Astrocyte of the spinal cord (primary cell): ENCODE measurements around the gene FBXW11.

Experiments
- DNase-seq: peaks from one replicate; pipeline ENCODE4 v3.0.0; 2011; ENCODE audit warnings: low read depth, low spot score
- H3K4me3 ChIP-seq: 2 replicates; pipeline ENCODE4 v1.5.1; 2011; ENCODE audit warnings: low read depth, mild to moderate bottlenecking, low read length, moderate library complexity
- CTCF ChIP-seq: IDR thresholded peaks from 2 replicates; pipeline ENCODE4 v1.5.1; 2012; ENCODE audit warnings: low read depth, mild to moderate bottlenecking, low read length, inconsistent platforms
- in situ Hi-C: cut with HindIII; loops from 2 replicates; pipeline ENCODE4 v1.10.0; 2017; ENCODE audit warnings: low sequenced_read_pairs

Gene FBXW11

DNA sequence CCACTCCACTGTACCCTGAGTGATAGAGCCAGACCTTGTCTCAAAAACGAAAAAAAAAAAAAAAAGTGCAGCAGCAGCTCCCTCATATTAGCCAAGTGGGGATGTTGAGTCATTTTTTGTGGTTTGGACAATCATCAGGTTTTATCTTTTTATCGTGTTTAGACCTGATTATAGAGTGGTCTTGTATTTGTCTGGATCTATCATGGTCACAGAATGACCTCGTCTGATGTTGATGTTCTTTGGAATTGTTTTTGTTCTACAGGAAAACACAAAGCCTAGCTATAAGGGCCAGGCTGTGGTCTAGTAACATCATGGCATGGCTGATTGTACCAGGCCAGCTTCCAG is 1.6 kb upstream of the FBXW11 start:
- peak; percentile 66 for DNase-seq
- TF ChIP-seq CTCF = no peak
- H3K4me3 ChIP-seq = no peak overlapping the region
- in situ Hi-C loops = no loop called here

DNA sequence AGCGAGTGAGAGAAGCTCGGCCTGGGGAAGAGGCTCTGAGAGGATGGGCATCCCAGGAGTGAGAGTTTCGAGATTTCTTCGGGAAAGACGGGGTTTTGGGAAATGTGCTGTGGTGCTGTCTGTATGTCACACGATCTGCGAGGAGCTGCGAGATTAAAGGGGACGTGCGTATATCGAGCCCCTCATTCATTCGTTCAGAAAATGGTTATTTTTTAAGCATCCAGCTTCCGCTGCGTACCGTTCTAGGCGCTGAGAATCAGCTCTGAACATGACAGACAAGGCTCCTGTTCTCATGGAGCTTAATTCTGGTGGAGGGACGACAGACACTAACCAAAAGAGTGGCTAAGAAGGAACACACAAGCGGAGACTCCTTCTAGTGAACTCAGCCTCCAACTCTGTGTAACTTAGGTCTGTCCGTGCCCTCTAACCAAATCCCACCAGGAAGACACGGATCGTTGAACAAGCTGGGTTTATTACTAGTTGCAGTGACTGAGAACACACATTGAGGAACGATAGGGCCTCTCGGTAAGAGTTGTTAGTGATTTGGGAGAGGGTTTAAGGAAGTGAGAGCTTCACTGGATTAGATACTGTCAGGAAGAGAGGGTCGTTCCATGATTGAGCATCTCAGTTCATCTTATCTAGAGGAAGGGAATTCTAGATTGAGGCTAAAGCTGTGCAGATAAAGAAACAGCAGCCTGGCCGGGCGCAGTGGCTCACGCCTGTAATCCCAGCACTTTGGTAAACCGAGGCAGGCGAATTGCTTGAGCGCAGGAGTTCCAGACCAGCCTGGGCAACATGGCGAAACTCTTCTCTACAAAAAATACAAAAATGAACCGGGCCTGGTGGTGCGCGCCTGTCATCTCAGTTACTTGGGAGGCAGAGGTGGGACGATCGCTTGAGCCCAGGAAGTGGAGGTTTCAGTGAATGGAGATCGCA is 1.0 kb upstream of the FBXW11 start:
- no peak for DNase-seq
- H3K4me3 ChIP-seq = peak overlapping the region; percentile 95
- no peak for TF ChIP-seq CTCF
- in situ Hi-C loops = no loop called here

DNA sequence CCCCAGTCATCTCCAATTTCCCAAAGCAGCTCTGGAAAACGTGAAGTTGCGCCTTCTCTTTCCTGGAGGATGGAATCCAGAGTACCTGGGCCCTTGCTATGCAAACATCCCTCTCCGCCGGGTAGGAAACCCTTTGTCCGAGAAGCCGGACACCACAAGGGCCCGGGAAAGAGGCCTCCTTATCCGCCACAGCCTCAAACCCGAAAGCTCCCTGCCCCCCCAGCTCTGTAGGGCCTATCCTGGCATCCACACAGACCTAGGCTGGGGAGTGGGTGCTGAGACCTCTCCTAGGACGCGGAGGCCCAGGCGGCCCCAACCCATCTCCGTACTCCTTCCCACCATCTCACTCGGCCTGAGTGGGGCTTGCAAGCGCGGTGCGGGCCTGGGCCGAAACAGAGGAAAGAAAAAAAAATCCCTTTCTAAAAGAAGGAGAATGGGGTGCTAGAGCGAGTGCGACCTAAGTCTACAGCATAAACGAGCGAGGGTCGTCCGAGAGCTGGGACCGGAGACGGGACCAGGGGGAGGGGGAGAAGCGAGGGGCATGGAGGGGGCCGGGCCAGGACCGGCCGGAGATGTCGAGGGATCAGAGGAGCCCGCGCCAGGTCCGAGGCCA is 624 bp downstream of the FBXW11 start:
- peak overlapping the region; percentile 95 for H3K4me3 ChIP-seq
- no peak for TF ChIP-seq CTCF
- in situ Hi-C loops = no loop called here
- DNase-seq = peak; percentile 24

DNA sequence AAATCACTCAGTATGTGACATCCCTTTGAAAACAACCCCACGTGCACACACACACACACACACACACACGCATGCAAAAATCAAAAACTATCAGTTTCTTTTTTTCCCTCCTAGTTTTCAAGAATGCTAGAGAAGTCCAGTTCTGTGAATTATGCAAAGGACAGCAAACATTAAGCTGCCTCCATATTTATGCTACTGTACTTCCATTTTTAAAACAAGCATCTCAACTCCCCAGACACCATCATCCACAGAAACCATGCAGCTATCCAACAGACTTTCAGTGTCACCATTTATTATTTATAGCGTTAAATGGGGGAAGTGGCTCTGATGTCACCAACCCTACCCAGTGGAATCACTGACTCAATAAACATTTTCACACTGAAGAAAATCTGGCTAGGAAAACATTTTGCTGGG is 1.6 kb downstream of the FBXW11 start:
- no peak for TF ChIP-seq CTCF
- peak overlapping the region; percentile 95 for H3K4me3 ChIP-seq
- peak; percentile 30 for DNase-seq
- in situ Hi-C loops = no loop called here

DNA sequence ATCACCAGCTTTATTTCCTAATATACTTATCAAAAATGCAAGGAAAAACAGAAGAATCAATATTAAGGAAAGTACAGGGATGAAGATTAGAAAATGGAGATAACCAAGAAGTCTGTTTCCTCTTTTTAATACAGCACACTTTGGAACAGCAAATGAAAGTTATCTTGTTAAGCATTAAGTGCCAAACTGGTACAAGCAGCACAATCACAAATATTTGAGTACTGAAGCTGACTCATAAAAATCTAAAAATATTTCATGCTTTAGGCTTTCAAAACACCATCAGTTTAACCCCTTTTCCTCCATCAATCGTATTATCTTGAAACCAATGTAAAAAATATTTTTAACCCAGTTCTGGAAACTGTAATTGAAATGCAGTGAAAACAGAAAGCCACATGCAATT is 2.7 kb downstream of the FBXW11 start:
- DNase-seq = no peak
- H3K4me3 ChIP-seq = no peak overlapping the region
- in situ Hi-C loops = no loop called here
- no peak for TF ChIP-seq CTCF

- H3K4me3 ChIP-seq = no peak overlapping the region
Measured at GRCh38 chr5:172002840-172003512, 3.5 kb downstream of the FBXW11 start.

More at GRCh38 chr5:172002840-172003512, 3.5 kb downstream of the FBXW11 start:
- DNase-seq = no peak
- TF ChIP-seq CTCF = no peak
- in situ Hi-C loops = no loop called here
